Hematopoietic multipotent progenitor cell (in vitro differentiated cells): ENCODE measurements around the gene GALNT9. TPM values are rescaled to one million over a fixed set of nuclear protein-coding genes. Genes with fewer than 3 reads are reported as not detected.
"Not testable (repeated sequence)": the region's sequence is repeated elsewhere in the genome, so short reads cannot be mapped to it uniquely, and the experiment has no call there.

ENCODE experiments used
- DNase-seq, 3 donors: peaks; one replicate each; pipeline ENCODE4 v3.0.0-alpha.2; 2011 to 2015; ENCODE audit warnings: low read depth in 2 of 3, low spot score in 2 of 3
- total RNA-seq: library from RNA; depleted of rRNA; stranded (reverse); fragments of >200 nt; gene quantifications from one replicate; pipeline ENCODE4 v1.2.3, GENCODE V29; 2012

GALNT9 gene
- total RNA-seq, 1 donor: not detected

DNA sequence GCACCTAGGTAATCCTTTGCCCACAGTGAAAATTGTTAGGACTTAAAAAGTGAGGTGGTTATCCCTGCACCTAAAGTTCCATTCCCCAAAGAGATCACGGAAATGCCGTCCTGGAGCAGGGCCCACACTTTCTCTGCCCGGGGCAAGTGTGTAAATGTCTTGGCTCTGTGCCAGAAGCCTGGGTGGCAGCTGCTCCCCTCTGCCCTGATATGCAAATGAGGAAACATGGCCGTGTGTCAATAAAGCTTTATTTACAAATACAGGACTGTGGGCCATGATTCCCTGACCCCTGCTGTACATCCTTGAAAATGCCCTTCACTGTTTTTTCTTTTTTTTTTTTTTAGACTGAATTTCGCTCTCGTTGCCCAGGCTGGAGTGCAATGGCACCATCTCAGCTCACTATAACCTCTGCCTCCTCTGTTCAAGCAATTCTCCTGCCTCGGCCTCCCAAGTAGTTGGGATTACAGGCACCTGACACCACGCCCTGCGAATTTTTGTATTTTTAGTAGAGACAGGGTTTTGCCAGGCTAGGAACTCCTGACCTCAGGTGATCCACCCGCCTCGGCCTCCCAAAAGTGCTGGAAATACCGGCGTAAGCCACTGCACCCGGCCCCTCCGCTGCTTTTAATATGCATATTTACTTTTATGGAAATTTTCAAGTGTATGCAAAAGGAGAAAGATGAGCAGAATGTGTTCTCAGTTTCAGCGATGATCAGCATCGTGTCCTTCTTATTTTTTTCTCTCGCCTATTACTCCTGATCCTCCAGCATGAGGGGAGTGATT is 75.5 kb downstream of the GALNT9 start:
- no peak for DNase-seq

GRCh38 chr12:132252981-132253380 is 76.4 kb downstream of the GALNT9 start:
- not testable (repeated sequence) for DNase-seq

- no peak for DNase-seq
Measured at GRCh38 chr12:132251741-132252490, 77.5 kb downstream of the GALNT9 start.

- no peak for DNase-seq
Measured at GRCh38 chr12:132251310-132251709, 78.1 kb downstream of the GALNT9 start.

GRCh38 chr12:132250707-132251106 is 78.7 kb downstream of the GALNT9 start:
- DNase-seq: no peak

DNA sequence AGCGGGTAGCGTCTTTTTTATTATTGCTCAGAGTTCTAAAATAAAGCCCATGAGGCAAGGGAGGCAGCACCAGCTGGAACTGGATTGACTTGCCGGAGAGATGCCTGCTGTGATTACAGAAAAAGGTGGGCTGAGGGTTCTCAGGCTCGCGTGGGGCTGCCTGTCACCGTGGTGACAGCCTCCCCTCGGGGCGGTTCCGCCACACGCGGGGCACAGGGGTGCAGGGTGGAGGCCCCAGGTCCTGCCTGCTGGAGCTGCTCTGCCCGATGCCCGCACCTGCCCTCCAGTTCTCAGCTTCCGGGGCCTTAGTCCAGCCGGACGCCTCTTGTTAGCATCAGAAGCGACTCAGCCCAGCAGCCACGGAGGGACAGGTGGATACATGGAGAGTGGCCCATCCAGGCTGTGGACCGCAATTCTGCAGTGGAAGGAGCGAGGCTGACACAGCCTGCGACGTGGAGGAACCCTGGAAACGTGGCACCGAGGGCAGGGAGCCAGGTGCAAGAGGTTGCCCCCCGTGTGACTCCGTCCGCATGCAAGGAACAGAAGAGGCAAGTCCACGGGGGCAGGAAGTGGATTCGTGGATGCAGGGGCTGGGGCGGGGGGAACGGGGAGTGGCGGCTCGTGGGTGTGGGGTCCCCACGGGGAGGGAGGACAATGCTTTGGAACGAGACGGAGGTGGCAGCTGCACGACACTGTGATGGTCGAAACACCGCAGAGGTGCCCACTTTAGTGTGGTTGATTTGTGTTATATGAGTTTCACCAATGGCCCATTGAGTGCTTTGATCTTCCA is 79.5 kb downstream of the GALNT9 start:
- DNase-seq: no peak

DNA sequence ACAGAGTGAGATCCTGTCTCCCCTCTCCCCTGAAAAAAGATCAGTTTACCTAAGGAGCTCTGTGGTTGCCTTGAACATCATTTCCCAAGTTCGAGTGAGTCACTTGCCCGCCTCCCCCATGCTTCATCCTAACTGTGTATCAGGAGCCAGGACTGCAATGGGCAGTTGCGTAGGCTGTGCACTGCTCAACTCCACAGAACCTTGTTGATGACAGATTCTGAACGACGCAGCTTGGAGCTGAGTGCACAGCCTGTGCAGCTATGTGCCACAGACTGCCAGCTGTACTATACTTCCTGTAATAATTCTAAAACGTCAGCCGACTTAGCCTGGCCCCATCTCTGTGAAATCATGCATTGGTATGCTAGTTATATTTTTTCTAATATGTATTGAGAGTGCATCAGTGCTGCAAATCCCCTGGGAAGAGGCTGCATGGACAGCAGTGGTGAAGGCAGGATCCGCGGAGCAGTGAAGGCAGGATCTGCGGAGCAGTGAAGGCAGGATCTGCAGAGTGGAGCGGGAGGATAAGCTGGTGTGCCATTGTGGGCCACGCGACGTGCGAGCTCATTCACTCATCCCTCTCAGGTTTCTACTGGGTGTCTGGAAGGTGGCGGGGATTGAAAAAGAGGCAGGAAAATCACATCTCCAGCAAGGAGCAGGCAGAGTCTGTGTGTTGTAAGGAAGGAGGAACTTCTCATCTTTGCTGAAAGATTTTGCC is 80.8 kb downstream of the GALNT9 start:
- peak in 2 of 3 donors; percentile 45 to 78 for DNase-seq

GRCh38 chr12:132247718-132248452 is 81.5 kb downstream of the GALNT9 start:
- DNase-seq: no peak

DNA sequence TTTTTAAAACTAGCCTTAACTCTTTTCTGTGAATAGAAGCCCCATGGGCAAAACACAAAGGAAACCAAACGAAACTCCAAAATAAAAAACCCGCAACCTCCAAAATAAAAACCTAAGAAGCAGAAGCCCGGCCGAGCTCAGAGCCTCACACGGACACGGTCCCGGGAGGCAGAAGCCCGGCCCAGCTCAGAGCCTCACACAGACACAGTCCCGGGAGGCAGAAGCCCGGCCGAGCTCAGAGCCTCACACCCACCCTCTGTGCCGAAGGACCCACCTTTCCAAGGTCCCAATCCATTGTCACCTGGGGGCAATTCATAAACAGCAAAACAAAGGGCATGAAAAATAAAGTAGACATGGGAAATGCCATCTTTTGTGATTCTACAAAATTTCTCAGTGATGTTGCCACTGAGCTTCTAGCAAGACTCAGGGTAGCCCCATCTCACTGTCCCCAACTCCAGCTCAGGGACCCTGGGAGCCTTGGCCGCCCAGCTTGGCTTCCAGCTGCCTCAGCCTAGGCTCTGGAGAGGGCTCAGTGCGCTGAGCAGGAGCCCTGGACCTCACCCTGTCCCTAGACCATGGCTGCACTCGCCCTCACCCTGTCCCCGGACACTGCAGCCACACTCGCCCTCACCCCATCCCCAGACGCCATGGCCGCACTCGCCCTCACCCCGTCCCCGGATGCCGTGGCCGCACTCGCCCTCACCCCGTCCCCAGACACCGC is 82.2 kb downstream of the GALNT9 start:
- DNase-seq: no peak

- no peak for DNase-seq
Measured at GRCh38 chr12:132245521-132246101, 83.8 kb downstream of the GALNT9 start.

- DNase-seq: no peak
Measured at GRCh38 chr12:132244724-132245295, 84.6 kb downstream of the GALNT9 start.

DNA sequence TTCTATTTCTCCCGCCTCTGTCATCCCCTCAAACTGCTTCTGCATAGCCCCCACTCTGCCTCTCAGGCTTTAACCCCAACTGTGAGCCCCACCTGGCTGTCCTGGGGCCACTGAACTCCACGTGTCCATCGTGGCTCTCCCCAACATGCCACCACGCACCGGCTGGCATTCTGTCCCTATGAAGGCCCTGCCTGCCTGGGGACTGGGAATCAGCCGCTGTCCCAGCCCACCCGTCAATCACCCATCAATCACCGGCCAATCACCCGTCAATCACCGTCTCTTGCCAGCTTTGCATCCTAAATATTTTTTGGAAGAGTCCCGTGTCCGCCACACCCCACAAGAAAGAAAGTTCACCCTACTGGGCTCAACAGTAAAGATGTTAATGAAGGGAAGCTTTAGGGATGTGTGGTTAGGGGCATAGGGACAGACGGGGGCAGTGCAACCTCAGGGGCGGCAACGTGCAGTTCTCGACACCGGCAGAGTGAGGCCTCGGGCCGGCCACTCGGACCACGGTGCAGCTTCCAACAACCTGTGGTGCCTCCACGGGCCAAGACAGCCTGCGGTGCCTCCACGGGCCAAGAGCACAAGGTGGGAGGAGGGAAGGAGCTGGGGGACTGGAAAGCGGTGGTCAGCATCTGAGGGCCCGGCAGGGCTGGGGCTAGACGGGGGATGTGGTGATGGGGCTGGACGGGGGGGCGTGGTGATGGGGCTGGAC is 85.6 kb downstream of the GALNT9 start:
- DNase-seq: no peak

GRCh38 chr12:132243171-132243570 is 86.2 kb downstream of the GALNT9 start:
- not testable (repeated sequence) for DNase-seq

- not testable (repeated sequence) for DNase-seq
Measured at GRCh38 chr12:132240669-132241007, 88.8 kb downstream of the GALNT9 start.

DNA sequence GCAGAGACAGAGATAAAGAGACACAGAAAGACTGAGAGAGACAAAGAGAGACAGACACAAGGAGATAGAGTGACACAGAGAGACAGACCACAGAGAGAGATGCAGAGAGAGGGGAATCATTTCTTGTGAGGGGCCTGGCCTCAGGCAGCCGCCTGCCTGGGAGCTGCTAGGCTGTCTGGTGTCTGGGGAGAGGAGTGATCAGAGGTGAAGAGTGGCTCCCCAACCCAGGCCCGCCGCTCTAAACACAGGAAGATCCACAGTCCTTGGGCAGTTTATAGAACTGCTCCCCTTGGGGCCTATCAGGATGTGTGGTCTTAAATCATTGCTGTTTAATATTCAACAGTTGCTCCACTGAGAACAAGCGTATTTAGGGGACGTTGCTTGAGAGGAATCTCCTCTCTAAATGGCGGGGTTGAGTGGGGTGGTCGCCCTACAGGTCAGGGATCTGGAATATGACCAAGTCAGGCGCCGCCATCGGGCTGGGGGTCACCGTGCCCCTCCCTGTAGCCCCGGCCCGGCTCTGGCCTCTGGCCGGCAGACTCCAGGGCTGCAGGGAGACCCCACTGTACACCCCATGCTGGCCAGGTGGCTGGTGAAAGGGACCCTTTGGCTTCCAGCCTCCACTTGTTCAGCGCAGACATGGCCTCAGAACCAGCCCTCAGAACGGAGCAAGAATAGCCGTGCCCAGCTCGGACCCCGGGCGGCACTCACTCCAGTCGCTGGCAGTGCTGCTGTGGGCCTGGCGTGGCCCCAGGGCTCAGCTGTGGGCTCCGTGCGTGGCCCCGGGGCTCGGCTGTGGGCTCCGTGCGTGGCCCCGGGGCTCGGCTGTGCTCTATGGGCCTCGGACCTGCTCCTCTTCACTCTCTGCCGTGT is 89.4 kb downstream of the GALNT9 start:
- DNase-seq: no peak

GRCh38 chr12:132239392-132239791 is 90.0 kb downstream of the GALNT9 start:
- no peak for DNase-seq

DNA sequence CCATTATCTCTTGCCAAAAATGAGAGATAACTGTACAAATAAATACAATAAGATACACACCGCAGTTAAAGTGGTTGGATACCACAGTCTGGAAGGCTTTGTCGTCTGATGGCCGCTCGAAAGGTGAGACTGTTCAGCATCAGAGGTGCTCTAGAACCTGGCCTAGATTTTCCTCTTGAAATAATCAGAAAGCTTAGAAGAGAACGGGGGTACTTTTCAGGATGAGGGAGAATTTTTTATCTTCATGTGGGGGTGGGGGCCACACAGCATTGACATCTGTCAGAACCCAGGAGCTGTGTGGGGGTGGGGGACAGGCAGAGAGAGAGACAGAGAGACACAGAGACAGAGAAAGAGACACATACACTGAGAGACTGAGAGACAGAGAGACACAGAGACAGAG is 90.5 kb downstream of the GALNT9 start:
- DNase-seq: no peak
